ENCODE results near the gene PCSK1N.

Gene PCSK1N

GRCh38 chrX:48787505-48788443, 47.6 kb downstream of the PCSK1N start:
- DNase-seq: no peak

GRCh38 chrX:48786825-48787504, 48.4 kb downstream of the PCSK1N start:
- DNase-seq: no peak

- no peak for DNase-seq
These were observed 49.0 kb downstream of the PCSK1N start, which contains the start of gene GATA1 for GRCh38 chrX:48786341-48786800. Gene GATA1, plus strand, starts transcription at chrX:48786590. Its CDS starts 4,520 bp downstream, at chrX:48791110.

GRCh38 chrX:48785540-48786214, 49.7 kb downstream of the PCSK1N start:
- no peak for DNase-seq

- no peak for DNase-seq
These were observed 50.2 kb downstream of the PCSK1N start for GRCh38 chrX:48785186-48785539.

GRCh38 chrX:48784726-48785125, 50.7 kb downstream of the PCSK1N start:
- no peak for DNase-seq

GRCh38 chrX:48782795-48783194, 52.6 kb downstream of the PCSK1N start:
- no peak for DNase-seq

GRCh38 chrX:48782216-48782615, 53.2 kb downstream of the PCSK1N start:
- no peak for DNase-seq

- no peak for DNase-seq
These were observed 53.7 kb downstream of the PCSK1N start for GRCh38 chrX:48781705-48782104.

Measured in AML-193 (cell line).